GM12873 (cell line): ENCODE results near the gene SLC38A11.

Source experiments
- TF ChIP-seq, protein P1 (sequence below): IDR thresholded peaks from 2 replicates; pipeline ENCODE4 v1.5.1; 2012; ENCODE audit warnings: low read depth, mild to moderate bottlenecking, moderate library complexity, low read length, control low read depth; ENCODE audit not compliant: insufficient read depth; ENCODE audit errors: missing control alignments

The SLC38A11 gene

DNA sequence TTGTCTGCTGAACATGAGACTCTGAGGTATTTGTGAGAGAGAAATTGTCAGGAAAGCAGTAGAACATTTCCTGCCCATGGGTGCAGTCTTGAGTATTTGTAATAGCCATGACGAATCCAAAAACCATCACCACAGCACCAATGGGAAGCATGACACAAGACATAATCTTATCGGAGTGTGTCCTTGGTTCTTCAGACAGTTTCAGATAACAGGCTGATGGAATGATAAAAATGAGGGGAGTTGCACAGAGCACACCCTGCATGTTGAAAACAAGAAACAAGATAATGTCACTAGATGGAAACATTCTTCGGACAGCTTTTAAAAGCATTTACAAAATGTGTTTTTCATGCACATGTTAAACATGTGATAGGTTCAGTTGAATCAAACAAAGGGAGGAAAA is 56.9 kb downstream of the SLC38A11 start:
- TF ChIP-seq, protein P1, sequence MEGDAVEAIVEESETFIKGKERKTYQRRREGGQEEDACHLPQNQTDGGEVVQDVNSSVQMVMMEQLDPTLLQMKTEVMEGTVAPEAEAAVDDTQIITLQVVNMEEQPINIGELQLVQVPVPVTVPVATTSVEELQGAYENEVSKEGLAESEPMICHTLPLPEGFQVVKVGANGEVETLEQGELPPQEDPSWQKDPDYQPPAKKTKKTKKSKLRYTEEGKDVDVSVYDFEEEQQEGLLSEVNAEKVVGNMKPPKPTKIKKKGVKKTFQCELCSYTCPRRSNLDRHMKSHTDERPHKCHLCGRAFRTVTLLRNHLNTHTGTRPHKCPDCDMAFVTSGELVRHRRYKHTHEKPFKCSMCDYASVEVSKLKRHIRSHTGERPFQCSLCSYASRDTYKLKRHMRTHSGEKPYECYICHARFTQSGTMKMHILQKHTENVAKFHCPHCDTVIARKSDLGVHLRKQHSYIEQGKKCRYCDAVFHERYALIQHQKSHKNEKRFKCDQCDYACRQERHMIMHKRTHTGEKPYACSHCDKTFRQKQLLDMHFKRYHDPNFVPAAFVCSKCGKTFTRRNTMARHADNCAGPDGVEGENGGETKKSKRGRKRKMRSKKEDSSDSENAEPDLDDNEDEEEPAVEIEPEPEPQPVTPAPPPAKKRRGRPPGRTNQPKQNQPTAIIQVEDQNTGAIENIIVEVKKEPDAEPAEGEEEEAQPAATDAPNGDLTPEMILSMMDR = no peak

DNA sequence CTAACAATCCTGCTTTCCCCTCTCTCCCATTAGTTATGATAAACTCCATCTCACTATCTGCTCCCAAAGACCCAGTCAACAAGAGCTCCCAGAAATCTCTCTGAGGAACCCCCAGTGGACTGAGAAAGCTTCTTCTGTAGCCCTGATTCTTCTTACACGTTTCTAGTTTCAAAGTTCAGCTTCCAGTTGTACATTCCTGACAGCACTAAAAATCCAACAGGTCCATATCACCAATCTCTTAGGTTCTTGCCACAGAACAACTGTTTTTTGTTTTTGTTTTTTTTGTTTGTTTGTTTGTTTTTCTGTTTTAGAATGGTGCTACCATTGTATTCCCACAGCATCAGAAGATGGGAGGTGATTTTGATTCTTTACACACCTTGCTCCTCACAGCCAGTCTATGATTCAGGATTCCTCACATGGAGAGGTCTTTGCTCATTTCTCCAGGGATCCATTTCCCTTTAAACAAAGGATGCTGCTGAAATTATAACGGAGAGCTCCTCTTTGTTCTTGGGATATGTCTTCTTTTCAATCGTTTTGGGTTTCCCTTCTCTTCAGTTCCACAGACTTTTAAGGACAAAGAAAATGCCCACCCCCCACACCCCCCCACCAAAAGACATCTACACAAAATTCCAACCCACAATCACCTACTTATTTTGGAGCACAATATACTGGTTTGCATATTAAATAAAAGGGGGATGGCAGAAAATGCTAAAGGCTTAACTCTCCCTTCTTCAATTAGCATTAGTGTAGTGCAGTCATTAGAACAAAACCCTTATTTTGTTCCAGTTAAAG is 57.7 kb downstream of the SLC38A11 start:
- TF ChIP-seq, protein P1 = no peak

DNA sequence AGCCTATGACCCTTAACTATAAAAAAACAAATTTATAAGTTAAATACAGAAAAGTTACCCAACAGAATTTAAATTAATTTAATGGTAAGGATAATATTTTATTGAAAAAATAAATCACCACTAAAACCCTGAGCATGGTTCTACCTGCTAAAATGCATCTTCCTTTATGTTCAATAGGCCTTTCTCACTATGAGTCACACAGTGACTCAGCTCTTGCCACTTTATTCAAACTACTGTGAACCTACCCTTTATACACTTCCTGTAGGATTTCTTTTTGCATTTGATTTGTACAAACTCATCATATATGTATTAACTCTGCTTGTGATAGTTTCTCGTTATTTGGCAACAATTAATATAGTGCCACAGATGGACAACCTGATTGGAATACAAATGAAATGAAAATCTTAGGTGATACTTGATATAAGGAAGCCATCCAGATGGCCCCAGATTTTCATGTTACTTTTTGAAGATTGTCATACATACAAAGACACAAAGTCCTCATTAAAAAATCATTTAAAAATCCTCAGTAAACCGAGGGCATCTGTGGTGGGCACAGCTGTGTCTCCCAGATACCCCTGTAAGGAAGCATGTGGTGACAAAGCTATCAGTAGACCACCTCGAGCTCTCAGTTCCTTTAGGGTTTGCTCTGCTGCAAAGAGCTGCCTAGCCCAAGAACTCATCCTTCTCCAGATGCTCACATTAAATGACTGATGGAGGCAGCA is 58.5 kb downstream of the SLC38A11 start:
- TF ChIP-seq, protein P1 = no peak

DNA sequence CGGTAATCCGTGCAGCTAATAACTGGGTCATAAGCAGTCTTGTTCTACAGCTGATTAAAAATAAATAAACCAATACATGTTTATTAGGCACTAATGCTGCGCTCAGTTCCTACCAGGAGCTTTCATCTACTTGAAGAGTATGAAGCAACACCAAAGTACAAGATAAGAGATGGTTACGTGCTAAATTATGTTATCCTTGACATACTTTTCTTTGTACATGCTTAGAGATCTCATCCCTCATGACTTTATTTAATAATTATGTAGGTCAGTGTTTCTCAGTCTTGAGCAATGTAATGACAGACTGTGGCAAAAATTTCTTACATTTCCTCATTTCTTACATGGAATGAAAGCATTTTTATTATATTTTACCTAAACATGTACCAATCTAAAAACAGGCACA is 59.1 kb downstream of the SLC38A11 start:
- TF ChIP-seq, protein P1 = no peak

DNA sequence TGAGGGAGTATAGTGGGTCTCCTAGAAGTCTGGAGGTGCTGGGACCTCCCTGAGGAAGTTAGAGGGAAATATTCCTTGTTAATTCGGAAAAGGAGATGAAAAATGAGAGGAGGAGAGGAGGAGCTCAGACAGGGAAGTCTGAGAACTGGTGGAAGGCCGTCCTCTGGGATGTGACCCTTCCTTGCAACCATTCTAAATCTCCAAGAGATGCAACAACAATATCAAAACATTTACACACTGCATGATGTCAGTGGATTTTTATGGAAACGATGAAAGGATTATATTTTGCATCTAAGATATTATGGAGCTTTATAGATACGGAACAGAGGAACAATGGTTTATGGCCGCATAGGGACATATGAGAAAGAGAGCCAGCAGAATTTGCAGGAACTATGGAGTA is 63.9 kb downstream of the SLC38A11 start:
- TF ChIP-seq, protein P1 = no peak

DNA sequence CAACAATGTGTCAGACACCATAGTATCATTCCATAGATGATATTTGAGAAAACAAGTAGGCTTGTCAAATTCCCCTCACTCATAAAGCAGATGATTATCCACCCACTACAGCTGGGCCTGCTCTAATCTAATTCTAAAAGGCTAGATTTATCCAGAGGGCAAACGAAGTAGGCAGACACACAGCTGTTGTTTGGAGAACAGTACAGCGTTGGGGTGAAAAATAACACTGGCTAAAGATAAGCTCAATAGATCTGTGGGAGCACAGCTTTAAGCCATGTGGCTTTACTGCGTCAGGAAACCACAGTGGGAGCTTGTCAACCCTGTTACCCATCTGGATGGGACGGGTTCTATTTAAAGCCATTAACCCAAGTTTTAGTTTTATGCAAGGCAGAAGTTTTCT is 64.8 kb downstream of the SLC38A11 start:
- TF ChIP-seq, protein P1 = no peak

DNA sequence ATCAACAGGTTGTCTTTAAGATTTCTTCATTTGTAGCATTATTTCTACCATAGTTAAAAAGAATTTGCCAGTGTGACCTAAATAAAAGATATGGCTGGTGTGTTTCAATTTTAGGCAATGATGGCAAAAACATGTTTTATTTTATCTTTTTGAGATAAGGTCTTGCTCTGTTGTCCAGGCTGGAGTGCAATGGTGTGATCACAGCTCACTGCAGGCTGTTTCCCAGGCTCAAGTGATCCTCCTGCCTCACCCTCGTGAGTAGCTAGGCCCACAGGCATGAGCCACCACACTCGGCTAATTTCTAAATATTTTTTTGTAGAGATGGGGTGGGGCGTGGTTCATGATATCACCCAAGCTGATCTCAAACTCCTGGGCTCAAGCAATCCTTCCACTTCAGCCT is 66.7 kb downstream of the SLC38A11 start:
- TF ChIP-seq, protein P1 = no peak
